H1 (cell line): ENCODE measurements around the gene ABCA1. TPM values are rescaled to one million over a fixed set of nuclear protein-coding genes. Genes with fewer than 3 reads are reported as not detected.

Experiments used
- RXRA ChIP-seq: IDR thresholded peaks from 2 replicates; pipeline ENCODE4 v1.6.1; 2011; ENCODE audit warnings: low read depth, mild to moderate bottlenecking, low read length, moderate library complexity; ENCODE audit not compliant: insufficient read depth
- polyA plus RNA-seq, 7 experiments: library from polyadenylated mRNA; depleted of rRNA in 3 of 7; stranded (reverse) in 5 of 7; unstranded in 2 of 7; fragments of >200 nt in 5 of 7; fragments of 200-250 nt in 2 of 7; gene quantifications; 1 replicate in 5 of 7; 2 replicates in 1 of 7; 4 replicates in 1 of 7; pipeline versions ENCODE4 v1.2.1 to v1.2.3, GENCODE V29; 2011 to 2013; ENCODE audit warnings: missing spikeins in 2 of 7, mixed read lengths in 2 of 7
- total RNA-seq: library from RNA; stranded (reverse); fragmentation: NEBNext Ultra II Directional; extraction: Animal tissue kit (Norgen Biotek cat#: 25700); gene quantifications from 2 replicates; pipeline ENCODE4 v1.2.1, GENCODE V29; 2021

Gene ABCA1
- total and polyA plus RNA-seq, 2 of the 8 experiments (the other 6 are each of a cell fraction or from before 2014, with no cell fraction given): 6.9 to 7.8 TPM

DNA sequence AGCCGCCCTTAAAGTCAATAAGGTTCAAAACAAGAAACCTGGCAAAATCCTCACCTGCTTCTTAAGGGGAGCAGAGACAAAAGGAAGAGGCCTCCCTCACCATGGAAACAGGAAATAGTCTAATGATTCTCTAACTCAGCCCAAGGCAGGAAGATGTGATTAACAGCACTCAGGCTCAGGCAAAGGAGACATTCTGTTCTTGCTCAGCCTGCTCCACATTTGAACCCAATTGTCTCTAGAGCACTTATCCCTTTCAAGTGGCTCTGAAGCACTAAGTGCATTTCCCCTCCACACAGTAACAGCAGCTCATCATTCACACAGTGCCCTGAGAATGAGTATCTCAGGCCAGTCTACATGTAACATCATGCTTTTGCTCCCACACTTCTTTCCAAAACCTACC is 91.7 kb downstream of the ABCA1 start (continued):
- no peak for TF ChIP-seq RXRA
